Stimulated activated CD8-positive, alpha-beta memory T cell treated with anti-CD3 and anti-CD28 coated beads, Interleukin-4, amount 100 ng/mL, for 1 hour (primary cell): Measurements from ENCODE around the gene DOK4.

ENCODE experiments used
- DNase-seq, 2 donors: peaks; one replicate each; pipeline ENCODE4 v3.0.0-alpha.2; 2020; ENCODE audit warnings: low read depth in 2 of 2, low spot score in 1 of 2

The DOK4 gene

DNA sequence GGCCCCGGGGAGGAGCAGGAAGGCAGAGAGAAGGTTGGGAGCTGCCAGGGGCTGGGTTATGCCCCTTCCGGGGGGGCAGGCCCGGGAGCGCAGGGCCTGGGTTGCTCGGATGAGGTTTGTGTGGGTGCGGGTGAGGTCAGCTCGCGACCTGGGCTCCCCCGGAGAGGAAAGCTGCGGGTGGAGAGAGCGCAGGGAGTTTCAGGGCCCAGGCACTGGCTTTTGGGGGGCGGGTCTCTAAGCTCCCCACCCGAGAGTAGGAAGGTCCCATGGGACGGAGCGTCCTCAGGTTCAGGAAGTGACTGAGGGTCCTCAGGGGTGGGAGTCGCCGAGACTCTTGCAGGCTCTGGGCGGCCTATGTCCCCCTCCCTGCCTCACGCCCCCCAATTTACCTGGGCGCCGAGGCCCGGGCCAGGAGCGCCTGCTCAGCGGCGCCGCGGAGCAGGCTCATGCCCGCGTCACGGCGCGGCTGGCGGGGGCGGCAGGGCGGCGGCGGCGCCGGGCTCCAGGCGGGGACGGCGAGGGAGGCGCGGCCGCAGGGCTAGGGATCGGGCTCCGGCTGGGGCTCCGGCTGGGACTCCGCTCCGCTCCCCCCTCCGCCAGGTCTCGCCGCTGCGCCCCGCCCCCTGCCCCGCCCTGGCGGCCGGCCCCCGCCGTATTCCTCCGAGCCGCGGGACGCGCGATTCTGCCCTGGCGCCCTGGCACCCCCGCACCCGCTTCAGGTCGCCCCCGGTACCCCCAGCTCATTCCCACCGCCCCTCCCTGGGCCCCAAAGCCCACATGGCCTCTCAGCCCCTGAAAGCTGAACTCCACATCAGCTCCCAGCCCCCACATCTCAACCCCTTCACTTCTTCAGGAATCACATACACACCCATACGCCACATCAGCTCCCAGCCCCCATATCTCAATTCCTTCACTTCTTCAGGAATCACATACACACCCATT lies at the start of gene DOK4:
TSS of gene DOK4 (minus strand) at position 578 of the 942 bp plus-strand sequence. CDS start 6,986 bp downstream, outside the sequence.
- peak; percentile 30 to 56 for DNase-seq

DNA sequence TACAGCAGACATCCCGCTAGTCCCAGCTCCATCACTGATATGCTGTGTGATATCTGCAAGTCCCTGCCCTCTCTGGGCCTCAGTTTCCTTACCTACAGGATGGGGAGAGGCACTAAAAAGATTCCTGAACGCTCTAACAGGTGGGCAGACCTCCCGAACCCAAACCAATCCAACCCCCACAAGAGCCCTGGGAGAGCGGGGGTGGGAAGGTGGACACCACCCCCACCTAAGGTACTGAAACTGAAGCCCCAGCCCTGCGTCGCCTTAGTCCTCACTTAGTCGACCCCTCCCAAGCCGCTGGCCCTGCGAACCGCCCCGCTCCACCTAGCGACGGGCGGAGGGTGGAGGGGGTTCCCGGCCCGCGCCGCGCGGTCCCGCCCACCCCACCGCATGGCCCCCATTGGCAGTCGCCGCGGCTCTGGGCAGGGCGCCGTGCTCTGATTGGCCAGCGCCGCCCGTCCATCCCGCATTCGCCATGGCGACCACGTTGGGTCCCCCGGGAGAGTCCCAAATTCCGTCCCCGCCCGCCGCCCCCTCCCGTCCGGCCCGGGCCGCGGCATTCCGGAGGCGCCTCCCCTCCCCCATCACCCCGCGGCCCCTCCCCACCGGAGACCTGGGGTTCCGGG lies 49.5 kb upstream of the DOK4 start:
- DNase-seq = peak; percentile 85 to 89

DNA sequence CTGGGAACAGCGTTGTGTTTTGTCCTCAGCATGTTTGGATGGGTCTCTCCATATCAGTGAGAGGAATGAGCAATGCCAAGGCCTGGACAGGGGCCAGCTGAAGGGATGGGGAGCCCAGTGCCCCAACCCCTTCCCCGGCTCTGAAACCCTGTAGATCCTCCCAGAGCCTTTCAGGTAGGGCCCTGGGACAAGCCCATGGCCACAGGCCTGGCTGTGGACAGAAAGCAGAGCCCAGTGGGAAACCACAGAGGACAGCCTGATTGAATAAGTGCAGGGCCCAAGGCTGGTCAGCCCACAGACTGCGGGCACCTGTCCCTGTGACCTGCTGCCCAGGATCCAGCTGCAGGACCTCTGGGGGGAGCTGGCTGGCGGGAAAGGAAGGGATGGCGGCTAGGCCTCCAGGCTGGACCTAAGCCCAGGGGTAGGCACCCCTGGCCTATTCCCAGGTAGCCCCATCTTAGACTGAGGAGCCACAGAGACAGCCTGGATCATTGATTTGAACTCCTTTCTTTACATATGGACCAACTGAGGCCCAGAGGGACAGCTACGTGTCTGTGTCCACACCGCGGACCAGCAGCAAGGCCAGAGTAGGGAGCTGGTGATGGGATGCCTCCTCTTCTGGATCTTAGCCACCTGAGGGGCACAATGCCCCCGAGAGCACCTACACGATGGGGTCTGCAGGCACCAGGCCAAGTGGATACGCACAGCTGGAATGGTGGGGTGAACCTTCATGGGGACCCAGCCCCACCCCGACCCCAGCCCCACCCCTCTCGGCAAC lies 48.8 kb upstream of the DOK4 start:
- no peak for DNase-seq

DNA sequence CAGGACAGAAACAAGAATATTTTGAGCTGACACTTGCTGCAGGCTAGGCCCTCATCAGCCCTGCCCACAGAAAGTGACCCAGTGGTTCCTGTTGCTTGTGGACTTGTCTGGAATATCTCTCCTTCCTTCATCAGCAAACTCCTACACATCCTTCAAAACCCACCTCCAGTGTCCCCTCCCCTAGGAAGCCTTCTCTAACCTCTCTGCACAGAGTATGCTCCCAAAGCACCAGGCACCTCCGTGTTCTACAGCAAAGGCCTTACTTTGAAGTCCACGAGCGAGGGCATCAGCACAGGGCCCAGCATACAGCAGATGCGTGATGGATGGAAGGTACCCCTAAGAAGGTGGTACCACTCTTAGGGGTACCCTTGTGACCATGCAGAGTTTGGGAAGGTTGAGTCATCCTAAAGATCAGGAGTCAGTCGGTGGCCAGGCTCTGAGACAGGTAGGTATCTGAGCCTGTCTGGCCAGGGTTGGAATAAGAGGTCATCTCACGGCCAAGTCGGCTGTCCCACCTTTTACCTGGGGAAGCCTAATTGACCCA lies 48.1 kb upstream of the DOK4 start:
- no peak for DNase-seq

DNA sequence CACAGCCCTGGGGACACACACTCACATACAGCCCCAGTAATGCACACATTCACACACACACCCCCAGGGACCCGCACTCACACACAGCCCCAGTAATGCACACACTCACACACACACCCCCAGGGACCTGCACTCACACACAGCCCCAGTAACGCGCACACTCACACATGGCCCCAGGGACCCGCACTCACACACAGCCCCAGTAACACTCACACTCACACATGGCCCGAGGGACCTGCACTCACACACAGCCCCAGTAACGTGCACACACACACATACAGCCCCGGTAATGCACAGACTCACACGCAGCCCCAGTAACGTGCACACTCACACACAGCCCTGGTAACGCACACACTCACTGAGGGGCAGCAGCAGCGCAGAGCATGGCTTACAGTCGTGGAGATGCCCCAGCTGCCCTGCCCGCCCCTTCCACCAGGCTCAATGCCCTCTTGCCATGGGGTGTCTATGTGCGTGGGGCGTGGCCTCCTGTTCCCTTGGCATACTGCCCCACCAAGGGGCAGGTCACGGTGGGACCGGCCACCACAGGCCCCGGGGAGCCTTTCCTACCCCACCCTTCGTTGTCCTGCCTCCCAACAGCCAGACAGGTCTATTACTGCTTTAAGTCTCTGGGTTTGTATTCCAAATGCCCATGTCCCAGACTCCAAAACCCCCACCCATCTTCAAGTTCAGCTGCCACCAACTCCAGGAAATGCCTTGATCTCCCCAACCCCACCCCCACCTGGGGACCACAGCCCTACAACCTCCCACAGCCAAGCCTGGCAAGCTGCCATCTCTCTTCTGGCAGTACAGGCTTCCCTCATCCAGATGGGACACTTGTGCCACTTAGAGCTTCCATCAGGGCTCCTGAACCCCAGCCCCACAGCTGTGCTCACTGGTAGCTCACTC lies 47.4 kb upstream of the DOK4 start:
- no peak for DNase-seq

DNA sequence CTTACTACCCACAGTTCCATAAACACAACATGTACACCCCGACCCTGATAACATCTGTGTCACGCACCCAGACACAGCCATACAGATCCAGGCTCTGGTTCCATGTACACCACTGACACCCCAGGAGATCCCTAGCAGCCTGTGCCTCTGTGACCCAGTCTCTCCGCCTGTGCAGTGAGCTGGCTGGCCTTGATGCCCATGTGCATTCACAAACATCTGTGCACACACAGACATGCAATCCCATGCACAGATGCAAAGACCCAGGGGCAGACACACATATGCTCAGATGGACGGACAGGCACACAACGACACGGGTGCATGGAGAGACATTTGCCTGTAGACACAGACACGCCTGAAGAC lies 46.0 kb upstream of the DOK4 start:
- DNase-seq = no peak

DNA sequence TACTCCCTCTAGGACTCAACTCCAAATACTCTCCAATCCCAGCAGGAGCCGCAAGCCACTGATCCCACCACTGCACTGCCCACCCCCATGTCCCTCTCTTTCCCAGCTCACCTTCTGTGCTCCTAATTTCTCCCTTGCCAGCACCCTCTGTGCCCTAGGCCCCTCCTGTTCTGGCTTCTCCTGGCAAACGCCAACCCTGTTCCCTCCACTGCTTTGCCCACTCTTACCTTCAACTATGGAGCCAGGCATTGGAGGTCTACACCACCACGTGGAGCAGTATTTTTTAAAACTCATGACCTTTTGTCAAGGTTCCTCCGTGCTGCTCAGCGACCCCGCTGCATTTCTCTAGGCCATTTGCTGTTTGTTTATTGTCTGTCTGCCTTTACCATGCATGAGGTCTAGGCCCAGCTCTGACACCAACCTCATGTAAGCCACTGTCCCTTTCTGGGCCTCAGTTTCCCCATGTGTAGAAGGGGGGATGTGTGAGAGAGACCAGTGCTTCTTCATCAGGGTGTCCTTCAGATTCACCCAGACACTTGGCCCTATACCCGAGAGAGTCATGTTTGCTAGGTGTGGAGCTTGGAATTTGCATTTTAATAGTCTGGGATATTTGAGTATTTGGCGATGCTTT lies 45.5 kb upstream of the DOK4 start:
- DNase-seq = no peak

DNA sequence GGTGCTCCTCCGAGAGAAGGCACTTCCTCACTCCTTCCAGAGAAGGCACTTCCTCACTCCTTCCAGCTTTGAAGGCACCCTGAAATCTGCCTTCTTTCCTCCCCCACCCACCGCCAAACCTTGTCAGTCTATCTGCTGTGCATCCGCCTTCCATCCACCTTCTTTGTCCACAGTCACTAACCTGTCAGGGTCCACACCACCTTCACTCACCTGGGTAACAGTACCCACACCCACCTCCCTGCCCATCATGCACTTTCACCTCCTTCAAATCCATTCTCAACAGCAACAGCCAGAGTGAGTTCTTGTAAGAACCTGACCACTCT lies 44.9 kb upstream of the DOK4 start:
- DNase-seq = no peak

DNA sequence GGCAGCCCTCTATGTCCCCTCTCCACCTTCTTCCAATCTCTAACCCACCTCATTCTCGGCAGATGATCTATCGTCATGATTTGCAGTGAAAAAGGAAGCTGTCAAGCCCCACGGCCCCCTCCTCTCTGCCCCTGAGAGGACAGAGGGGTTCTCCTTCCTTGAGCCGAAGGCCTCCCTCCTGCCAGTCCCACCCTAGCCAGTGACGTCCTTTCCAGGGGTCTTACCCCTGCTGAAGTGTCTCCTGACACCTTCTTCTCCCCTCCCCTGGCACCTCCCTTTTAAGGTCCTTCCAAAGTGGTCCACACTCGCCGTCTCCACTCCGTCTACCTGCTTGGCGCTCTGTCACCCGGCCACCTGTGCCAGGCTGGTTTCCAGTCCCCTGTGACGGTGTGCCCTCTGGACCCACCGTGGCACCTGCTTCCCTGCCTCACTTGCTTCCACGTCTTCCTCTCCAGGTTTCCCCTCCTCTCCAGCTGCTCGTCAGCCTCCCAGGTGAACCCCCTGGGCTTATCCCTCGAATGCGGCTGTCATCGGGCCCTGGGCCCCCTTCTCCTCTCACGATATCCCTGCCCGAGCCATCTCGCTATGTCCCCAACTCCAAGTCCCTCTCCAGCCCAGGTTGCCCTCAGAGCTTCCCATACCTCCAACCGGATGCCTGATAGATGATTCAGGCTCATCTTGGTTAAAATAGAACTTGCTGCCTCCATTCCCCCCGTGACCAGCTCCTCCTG lies 44.4 kb upstream of the DOK4 start:
- DNase-seq = no peak

DNA sequence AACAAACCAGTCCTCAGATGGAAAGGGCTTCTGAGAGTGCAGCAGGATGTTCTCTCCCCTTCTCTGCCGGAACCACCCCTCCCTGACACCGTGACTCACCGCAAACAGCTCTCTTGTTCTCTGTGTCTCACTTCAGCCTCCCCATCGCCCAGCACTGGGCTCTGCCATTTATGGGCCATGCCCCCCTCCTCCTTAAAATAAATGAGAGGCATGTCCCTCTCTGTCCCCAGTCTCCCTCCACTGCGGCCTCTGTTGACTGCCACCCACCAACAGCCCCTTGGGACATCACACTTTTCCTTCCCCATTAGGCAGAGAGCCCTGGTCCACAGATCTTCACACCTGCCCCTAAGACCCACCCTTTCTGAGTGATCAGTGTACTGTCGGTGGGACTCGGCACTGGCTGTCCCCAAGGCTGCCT lies 43.8 kb upstream of the DOK4 start:
- peak in 1 of 2 donors; percentile 62 for DNase-seq

DNA sequence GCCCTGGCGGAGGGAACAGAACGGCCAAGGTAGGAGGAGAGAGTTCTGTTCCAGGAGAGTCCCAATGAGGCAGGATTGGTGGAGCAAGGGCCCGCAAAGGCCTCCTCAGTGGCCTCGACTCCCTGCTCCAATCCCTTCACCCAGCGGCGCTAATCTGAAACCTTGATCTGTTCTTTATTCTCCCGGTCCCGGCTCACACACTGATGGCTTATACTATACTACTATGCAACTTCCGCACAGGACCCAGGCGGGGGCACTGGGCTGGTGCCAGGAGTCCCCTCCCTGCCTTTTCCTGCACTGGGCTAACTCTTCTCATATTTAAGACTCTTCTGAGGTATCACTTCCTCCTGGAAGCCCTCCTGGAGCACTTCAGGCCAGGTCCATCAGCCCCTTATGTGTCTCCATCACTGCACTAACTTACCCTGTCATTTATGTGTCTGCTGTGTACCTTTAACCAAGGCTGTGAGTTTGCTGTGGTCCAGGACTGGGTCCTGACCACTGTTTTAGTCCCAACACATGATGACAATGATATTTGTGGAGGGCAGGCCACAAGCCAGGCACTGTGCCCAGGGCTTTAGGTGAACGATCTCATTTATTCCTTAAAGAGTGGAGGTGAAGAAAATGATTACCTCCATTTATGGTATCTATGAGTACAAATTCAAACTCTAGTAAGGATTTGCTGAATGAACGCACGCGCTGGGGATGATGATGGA lies 43.3 kb upstream of the DOK4 start:
- DNase-seq = no peak

DNA sequence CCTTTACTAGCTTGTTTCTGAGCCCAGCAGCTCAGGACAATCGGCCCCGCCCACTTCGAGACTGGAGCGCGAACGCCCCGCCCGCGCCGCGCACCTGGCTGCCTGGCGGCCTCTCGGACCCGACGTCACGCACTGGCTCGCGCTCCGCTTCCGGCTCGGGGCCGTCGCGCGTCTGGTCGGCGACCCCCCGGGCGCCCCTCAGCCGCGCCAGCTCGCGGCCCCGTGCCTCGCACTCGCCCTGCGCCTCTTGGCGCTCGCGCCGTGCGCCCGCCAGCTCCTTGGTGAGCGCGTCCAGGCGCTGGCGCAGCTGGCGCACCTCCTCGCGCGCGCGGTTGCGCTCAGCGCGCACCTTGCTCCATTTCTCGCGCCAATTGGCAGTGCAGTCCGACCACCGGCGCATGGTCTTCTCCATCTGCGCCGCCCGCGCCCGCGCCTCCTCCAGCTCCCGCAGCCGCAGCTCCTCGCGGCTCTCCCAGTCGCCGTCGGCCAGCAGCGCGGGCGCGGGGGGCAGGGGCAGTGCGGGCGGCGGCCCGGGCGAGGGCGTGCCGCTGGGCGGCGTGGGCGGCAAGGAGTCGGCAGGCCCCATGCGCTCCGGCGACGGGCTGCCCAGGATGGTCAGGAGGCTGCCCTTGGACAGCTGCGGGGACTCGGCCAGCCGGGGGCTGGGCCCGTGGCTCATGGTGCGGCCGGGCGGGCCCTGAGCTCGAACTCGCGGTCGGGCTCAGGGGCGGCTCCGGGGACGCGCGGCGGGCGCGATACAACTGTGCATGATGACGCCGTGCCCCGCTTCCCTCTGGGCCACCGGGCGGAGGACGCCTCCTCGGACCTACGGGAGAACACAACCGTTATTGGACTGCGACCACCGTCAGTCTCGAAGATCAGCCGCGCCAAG lies 42.5 kb upstream of the DOK4 start:
- no peak for DNase-seq

DNA sequence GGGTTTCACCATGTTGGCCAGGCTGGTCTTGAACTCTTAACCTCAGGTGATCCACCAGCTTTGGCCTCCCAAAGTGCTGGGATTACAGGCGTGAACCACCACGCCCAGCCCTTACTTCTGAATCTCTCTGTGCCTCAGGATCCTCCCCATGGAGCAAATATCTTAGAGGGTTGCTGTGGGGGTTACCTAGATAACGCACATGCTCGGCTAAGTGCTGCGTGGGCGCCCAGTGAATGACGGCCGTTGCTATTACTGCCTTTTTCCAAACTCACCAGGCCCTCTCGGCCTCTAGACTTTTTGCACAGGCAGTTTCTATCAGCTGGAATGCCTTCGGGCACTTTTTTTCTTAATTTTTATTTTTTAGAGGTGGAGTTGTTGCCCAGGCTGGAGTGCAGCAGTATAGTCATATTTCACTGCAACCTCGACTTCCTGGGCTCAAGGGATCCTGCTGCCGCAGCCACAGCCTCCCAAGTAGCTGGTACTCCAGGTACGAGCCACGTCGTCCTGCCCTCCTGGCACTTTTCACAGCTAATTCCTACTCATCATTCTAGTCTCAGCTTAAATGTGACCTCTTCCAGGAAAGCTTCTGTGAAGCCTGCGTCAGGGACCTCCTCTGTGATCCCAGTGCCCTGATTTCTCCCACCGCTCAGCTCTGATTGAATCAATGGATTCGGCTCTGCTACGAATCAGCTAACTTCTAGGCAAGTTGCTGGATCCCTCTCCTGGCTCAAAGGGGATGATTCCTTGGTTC lies 41.5 kb upstream of the DOK4 start:
- DNase-seq = no peak

DNA sequence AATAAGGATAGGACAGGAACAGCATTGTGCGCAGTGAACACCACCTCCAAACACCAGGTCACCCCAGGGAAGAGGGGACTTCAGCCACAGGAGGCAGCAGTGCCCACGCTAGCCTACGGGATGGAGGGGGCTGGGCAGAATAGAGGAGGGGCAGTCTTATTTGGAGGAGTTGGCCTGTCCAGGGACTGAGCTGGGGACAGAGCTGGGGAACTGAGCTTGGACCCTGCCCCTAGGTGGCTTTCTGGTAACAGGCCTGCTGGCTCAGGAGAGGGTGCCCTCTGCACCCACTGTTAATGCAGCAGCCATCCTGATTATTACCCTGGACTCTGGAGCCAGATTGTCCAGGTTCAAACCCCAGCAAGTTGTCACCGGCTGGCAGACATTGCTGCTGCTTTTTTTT lies 40.7 kb upstream of the DOK4 start:
- DNase-seq = no peak

DNA sequence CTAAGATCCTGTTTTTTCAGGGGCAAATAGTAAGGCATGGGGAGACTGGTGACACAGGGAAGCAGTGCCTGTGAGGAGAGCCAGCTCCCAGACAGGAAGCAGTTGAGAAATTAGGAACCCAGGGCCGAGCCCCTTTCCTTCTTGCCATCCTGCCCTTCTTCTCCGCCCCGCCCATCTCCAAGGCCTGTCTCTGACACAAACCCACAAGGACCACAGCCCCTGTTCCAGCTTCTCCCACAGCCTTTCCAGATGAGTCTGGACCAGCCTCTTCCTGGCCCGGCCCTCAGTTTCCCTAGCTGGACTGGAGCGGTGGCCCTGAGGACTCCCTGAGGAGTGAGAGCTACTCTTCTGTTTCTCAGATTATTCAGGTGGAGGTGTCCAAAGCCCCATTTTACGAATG lies 40.2 kb upstream of the DOK4 start:
- DNase-seq = no peak

DNA sequence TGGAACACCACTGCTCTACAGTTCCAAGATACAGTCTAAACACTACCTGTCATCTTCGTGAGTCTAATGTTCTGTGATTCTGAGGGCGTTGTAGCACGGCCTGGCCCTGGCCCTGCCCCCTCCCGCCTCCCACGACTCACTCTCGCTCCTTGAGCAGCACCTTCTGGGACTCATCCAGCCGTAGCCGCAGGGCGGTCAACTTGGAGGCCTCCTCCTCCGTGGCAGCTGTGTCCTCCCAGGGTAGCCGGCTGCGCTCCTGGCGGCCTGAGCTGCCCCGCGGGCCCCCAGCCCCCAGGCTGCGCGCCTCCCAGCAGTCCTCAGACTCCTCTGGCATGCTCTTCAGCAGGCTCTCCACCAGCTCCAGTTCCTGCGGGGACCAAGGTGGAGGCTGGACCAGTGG lies 39.5 kb upstream of the DOK4 start:
- no peak for DNase-seq

DNA sequence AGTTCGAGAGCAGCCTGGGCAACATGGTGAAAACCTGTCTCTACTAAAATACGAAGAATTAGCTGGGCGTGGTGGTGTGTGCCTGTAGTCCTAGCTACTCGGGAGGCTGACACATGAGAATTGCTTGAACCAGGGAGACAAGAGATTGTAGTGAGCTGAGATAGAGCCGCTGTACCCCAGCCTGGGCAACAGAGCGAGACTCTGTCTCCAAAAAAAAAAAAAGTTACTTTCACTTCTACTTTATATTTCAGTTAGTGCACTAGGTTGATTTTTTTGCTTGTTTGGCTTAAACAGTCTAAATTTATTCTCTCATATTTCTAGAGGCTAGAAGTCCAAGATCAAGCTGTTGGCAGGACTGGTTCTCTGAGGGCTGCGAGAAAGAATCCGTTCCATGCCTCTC lies 36.7 kb upstream of the DOK4 start:
- no peak for DNase-seq
